ENCODE measurements around the gene PSAPL1. TPM values are rescaled to one million over a fixed set of nuclear protein-coding genes. Genes with fewer than 3 reads are reported as not detected.

Gene PSAPL1
- total RNA-seq, 1 donor from 2014 or later = not detected

DNA sequence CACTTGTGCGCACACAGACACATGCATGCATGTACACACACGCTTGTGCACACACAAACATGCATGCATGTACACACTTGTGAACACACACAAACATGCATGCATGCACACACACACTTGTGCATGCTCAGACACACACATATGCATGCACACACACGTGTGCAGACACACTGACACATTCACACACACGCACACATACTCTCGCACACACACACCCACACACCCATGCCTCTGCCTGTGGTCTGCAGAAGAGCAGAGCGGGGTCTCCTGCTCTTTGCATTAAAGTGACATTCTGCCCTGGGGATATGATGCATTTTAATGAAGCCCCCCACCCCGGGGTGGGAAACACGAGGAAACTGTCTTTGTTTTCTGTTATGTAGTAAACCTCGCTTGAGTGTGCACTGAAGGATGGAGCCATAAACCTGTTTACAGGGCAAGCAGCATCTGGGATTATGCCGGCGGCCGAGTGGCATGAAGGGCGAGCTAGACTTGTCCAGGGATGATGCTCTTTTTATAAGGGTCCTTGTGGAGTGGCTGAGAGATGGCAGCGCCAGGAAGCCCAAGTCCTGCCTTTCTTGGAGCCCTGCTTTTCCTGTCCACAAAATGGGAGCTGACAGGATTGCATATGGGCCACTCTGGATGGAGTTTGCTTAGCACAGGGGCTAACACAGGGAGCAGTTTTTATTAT is 17.8 kb downstream of the PSAPL1 start:
- no peak for DNase-seq

- no peak for DNase-seq
Observed at GRCh38 chr4:7415927-7416686, 18.6 kb downstream of the PSAPL1 start.

DNA sequence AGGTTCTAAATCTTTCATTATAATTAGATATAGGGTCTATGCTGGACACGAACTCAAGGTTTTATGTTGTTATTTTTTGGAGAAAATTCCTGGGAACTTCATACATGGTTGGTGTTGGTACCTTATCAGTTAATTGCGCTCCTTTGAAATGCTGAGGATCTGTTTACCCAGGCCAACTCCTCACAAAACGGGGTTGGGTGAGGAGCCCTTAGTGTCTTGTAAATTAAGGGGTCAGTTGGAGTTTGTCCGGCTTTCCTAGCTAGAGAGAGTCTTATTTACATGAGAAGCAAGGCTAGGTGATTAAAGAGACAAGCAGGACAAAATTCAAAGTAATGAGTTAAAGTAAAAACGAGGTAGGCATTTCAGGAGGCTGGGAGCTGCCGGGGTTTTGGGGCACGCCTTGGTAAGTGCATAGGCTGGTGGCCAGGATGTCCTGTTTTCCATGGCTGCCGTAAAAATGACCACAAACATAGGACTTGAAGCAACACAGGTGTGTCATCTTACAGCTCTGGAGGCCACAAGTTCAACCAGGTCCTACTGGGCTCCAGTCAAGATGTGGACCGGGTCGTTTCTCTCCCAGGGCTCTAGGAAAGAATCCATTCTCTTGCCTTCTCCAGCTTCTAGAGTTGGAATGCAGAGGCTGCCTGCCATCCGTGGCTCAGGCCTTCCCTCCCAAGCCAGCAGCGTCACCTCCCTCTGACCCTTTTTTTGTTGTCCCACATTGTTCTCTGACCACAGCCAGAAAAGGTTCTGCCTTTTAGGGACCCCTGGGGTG is 19.8 kb downstream of the PSAPL1 start:
- no peak for DNase-seq

- DNase-seq = no peak
Observed at GRCh38 chr4:7414046-7414445, 20.7 kb downstream of the PSAPL1 start.

DNA sequence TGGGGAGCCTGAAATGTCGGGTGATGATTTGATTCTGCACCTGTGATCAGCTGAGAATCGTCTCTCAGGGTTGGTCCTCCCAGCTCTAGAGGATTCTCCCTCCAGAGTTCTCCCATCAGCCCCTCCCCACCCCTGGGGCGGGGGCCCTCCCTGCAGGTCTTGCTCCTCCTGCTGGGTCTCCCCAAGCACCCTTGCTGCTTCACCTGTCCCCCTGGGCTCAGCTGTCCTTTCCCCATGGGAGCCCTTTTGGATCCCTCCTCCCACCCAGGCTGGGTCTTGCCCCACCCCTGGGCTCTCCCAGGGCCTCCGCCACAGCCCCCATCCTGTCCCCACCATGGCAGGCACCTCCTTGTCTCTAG is 22.2 kb downstream of the PSAPL1 start:
- no peak for DNase-seq

DNA sequence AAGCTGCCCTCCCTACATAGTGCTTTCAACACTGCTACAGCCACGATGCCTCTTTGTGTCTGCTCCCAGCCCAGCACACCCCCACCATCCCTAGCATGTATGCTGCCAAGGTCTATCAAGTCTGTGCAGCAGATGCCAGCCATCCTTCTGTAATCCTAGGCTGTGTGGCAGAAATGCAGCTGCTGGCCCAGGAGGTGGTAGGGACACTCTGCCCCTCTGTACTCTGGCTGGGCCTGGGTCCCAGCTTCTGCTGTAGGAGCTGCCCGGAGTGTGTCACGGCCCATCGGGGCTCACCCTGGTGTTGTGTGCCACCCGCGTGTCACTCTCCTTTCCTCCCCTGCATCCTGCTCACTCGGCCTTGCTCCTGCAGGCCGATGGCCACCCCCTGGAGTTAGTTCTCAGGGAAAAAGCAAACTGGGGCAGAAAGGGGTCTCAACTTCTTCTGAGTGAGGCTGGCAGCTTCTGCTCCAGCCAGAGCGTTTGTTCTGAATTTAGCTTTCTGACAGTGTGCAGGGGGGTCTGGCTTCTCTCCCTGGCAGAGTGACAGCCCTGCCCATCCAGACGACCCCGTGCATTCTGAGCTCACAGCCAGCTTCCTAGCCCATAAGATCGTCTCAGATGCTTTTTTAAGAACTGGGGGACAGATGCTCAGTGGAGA is 22.7 kb downstream of the PSAPL1 start:
- DNase-seq = no peak

GRCh38 chr4:7411491-7411890 is 23.2 kb downstream of the PSAPL1 start:
- DNase-seq = no peak

DNA sequence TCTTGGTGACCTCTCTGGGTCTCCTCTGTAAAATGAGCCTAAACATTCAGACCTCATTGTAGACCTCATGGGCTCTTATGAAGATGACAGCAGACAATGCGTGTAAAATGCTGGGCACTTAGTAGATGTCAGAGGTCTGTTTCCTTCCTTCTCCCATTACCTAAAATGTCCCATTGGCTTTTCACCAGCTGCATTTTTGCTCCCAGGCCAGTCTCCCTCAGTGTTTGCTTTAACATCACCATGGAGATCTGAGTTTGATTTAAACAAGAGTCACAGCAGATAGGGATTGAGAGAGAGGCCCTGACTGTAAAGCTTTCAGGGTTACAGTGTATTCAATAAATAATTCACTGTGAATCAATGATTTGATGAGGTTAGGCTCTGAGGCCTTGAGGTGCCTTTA is 24.3 kb downstream of the PSAPL1 start:
- DNase-seq = no peak

GRCh38 chr4:7408166-7408565 is 26.6 kb downstream of the PSAPL1 start:
- DNase-seq = no peak

GRCh38 chr4:7403001-7403400 is 31.7 kb downstream of the PSAPL1 start:
- DNase-seq = no peak

- no peak for DNase-seq
Observed at GRCh38 chr4:7402526-7402925, 32.2 kb downstream of the PSAPL1 start.

- no peak for DNase-seq
Observed at GRCh38 chr4:7400671-7401298, 33.9 kb downstream of the PSAPL1 start.

DNA sequence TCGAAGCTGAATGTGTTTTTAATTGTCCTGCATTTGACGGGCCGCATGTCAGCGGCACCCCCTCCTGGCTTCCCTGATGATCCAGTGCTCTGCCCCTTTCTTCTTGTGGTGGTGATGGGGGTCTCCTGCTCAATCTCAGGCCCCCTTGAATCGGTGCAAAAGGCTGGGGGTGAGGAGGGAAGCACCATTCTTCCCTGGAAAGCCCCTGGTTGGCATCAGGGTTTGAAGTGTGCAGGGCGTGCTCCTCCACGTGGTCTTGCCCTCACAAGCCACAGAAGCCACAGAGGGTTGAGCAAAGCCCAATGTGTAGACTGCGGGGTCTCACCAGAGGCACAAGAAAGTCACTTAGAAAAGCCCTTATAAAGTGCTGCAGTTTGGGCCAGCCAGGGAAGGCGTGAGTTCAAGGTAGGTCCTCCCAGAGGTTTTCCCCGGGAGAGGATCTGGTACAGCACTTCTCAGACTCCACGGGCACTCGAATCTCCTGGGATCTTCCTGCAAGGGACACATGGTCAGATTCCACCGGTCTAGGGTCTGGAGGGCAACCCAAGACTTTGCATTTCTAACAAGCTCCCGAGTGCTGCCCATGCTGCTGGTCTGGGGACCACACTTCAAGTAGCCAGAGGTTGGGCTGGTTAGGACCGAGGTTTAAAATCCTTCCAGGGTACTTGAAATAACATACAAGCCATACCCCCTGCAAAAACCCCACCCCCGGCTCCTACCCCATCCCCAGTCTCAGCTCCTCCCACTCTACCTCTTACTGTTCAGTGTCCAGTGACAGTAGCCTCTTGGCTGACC is 35.1 kb downstream of the PSAPL1 start:
- DNase-seq = no peak

GRCh38 chr4:7398788-7399439 is 35.8 kb downstream of the PSAPL1 start:
- no peak for DNase-seq

GRCh38 chr4:7398104-7398423 is 36.7 kb downstream of the PSAPL1 start:
- DNase-seq = no peak

GRCh38 chr4:7397206-7398103 is 37.3 kb downstream of the PSAPL1 start:
- no peak for DNase-seq

DNA sequence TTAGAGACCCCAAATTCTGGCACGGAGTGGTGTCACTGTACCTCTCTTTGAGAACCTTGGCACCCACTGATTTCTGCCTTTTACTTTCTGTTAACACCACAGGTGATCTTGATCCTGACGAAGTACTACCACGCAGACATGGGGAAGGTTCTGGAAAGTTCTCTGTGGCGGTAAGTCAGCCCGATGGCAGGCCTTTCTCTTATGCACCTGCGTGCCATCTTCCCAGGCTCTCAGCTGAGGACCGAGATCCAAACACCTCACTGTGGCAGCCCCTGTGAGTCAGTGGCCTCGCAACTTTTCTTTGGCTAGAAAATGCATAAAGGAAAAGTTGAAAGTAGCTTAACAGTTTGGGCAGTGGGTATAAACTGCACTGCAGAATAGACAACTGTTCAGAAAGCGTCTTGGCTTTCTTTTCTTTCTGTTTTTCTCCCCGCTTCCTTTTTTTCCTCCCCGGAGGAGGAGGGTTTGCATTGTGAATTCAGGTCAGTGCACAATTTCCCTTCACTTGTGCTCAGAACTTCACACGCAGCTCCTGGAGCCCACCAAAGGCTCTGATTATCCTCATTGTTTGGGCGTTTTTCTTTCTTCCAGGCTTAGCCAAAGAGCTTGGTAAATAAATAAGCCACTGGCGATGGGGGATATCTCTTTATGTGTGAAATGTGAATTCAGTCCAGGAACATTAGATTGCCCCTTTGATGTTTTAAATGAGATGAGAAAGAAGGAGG is 38.4 kb downstream of the PSAPL1 start:
- DNase-seq = no peak

DNA sequence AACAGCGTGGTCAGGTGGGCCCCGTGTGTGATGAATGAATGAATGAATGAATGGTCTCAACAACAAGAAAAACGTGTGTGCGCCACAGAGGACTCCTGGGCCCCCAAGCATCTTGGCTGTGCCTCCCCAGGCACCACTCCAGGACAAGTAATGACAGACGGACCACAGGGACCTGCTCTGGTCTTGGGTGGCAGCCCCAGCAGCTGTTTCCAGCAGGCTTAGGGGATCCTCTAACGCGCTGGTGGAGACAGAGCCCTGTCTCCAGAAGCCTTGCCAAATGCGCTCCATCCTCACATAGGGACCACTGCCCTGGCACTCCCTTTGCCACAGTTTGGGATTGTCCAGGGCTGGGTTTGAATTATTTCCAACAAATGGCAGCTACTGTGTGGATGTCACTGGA is 39.1 kb downstream of the PSAPL1 start:
- DNase-seq = no peak

DNA sequence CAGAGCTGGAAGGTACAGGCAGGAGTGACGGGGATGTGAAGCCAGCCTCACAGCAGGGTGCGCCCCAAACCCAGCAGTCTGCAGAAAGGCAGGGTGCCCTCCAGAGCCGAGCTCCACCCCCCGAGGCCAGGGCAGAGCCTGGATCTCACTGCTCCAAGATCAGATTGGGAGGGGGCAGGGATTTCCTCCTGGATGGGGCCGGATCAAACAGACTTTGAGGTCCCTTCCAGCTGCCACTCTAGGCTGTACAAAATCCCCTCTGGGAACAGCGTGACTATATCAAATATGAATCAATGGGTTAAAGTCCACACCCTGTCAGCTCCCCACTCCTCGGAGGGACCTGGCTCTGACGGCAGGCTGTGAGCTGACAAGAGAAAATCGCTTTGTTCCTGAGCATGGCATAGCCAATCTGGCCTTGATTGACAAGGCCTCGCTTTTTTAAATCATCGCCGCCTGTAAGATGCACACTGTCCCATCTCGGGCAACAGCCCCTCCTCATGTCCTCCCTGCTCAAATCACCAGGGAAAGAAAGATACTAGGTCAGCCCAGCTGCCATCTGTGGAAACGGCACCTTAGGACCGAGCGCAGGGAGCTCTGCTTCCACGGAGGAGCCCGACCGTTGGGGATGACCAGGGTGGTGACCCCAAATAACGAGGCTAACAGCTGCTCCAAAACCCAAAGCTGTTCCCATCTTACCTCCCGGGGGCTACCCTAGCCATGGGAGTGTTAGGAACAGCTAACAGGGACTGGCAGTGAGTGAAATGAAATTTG is 39.9 kb downstream of the PSAPL1 start:
- DNase-seq = no peak

Measured in dermis blood vessel endothelial cell (primary cell).